WI38 (cell line): Measurements from ENCODE around the gene DPY30.
A peak's percentile ranks its signal among the peaks of the same experiment; 100 is the strongest.

ENCODE experiments used
- H3K4me3 ChIP-seq: 2 replicates; pipeline ENCODE4 v1.5.1; 2011; ENCODE audit warnings: low read depth, mild to moderate bottlenecking, control low read depth, low read length
- CTCF ChIP-seq: IDR thresholded peaks from 2 replicates; pipeline ENCODE4 v1.5.1; 2012; ENCODE audit warnings: low read depth, mild to moderate bottlenecking, control low read depth, low read length

DPY30 gene

GRCh38 chr2:32012872-32013271 lies 26.7 kb downstream of the DPY30 start:
- no peak for TF ChIP-seq CTCF
- no peak overlapping the region for H3K4me3 ChIP-seq

- no peak for TF ChIP-seq CTCF
- peak overlapping the region; percentile 77 for H3K4me3 ChIP-seq
These were observed 28.1 kb downstream of the DPY30 start for GRCh38 chr2:32011485-32011960.

- no peak for TF ChIP-seq CTCF
- peak within 1 kb of the TSS; percentile 90 for H3K4me3 ChIP-seq
These were observed 28.7 kb downstream of the DPY30 start, which contains the start of gene MEMO1 for GRCh38 chr2:32010670-32011484. Gene MEMO1, minus strand, starts transcription at chr2:32011008. Its CDS starts 761 bp downstream, at chr2:32010247.

GRCh38 chr2:32010280-32010669 lies 29.3 kb downstream of the DPY30 start:
- peak overlapping the region; percentile 77 for H3K4me3 ChIP-seq

- H3K4me3 ChIP-seq: peak overlapping the region; percentile 90
- no peak for TF ChIP-seq CTCF
These were observed 29.9 kb downstream of the DPY30 start for GRCh38 chr2:32009516-32010256.

- TF ChIP-seq CTCF: no peak
- H3K4me3 ChIP-seq: peak overlapping the region; percentile 90
These were observed 30.6 kb downstream of the DPY30 start for GRCh38 chr2:32008805-32009515.

- H3K4me3 ChIP-seq: no peak overlapping the region
These were observed 32.5 kb downstream of the DPY30 start for GRCh38 chr2:32007121-32007391.

More at GRCh38 chr2:32007121-32007391, 32.5 kb downstream of the DPY30 start:
- TF ChIP-seq CTCF: no peak
